ENCODE data around the gene TRDMT1.

TRDMT1 gene

DNA sequence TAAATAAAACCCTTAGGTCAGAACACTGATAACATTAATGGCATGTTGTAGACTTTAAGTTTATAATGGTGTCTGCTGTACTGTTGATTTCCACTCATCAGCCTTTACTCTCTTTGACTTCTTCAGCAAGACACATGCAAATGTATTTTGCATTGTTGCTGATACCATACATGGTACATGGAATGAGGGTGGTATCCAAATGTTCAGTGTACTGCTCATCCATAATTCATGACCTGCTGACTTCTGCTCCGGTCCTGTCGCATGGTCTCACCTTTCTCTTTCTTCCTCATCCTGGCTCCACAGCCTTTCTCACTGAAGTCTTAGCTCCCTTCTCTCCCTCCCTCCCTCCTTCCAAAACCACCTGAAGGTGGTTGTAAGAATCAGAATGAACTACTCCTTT is 67.2 kb downstream of the TRDMT1 start:
- TF ChIP-seq, protein P1, sequence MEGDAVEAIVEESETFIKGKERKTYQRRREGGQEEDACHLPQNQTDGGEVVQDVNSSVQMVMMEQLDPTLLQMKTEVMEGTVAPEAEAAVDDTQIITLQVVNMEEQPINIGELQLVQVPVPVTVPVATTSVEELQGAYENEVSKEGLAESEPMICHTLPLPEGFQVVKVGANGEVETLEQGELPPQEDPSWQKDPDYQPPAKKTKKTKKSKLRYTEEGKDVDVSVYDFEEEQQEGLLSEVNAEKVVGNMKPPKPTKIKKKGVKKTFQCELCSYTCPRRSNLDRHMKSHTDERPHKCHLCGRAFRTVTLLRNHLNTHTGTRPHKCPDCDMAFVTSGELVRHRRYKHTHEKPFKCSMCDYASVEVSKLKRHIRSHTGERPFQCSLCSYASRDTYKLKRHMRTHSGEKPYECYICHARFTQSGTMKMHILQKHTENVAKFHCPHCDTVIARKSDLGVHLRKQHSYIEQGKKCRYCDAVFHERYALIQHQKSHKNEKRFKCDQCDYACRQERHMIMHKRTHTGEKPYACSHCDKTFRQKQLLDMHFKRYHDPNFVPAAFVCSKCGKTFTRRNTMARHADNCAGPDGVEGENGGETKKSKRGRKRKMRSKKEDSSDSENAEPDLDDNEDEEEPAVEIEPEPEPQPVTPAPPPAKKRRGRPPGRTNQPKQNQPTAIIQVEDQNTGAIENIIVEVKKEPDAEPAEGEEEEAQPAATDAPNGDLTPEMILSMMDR (conservative IDR thresholded peaks at IDR 0.05; ENCODE audit: control insufficient read depth, insufficient read depth, low read depth, low read length): no peak
- H3K4me3 ChIP-seq (ENCODE audit: control insufficient read depth, low read depth, low read length): no peak overlapping the region
- DNase-seq (ENCODE audit: low read depth): no peak

DNA sequence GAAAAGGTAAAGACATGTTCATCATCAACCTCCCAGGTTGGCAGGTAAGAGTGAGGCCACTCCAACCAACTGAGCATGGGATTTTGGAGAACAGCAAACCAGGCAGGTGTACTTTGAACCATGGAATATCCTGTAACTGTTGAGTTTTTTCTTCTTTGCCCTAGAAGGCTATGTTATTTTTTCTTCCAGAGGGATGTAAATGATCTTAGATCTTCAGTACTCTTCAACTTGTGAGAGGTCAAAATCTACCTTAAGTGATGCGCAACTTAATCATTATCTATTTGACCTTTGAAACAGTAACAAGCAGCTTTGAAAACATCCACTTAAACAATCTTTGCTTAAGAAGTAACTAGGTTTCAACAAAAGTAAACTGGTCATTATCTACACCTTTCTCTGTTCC is 71.7 kb downstream of the TRDMT1 start, which contains the start of gene CUBN:
Gene CUBN (minus strand): TSS at position 71 of the 400 bp plus-strand sequence. CDS start 46 bp downstream, at position 25.
- no peak within 1 kb of the TSS for H3K4me3 ChIP-seq (ENCODE audit: control insufficient read depth, low read depth, low read length)
- DNase-seq (ENCODE audit: low read depth): no peak
- TF ChIP-seq, protein P1 (conservative IDR thresholded peaks at IDR 0.05; ENCODE audit: control insufficient read depth, insufficient read depth, low read depth, low read length): no peak

DNA sequence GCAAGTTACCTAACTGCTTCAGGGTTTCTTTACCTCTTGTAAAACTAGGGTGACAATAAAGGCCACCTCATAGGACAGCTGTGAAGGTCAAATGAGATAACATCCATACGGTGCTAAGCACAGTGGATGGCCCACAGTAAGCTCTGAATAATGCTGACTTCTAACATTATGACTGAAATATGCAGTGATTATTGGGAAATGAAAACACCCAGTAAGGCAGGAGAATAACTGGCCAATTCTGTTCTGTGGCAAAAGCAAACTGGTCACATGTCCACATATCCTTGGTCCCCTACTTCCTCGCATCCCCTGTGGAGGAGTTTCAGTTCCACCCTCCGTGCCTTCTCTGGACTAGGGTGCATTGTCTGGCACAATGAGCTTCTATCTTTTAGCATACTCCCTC is 73.2 kb downstream of the TRDMT1 start:
- no peak overlapping the region for H3K4me3 ChIP-seq (ENCODE audit: control insufficient read depth, low read depth, low read length)
- TF ChIP-seq, protein P1 (conservative IDR thresholded peaks at IDR 0.05; ENCODE audit: control insufficient read depth, insufficient read depth, low read depth, low read length): no peak
- no peak for DNase-seq (ENCODE audit: low read depth)

DNA sequence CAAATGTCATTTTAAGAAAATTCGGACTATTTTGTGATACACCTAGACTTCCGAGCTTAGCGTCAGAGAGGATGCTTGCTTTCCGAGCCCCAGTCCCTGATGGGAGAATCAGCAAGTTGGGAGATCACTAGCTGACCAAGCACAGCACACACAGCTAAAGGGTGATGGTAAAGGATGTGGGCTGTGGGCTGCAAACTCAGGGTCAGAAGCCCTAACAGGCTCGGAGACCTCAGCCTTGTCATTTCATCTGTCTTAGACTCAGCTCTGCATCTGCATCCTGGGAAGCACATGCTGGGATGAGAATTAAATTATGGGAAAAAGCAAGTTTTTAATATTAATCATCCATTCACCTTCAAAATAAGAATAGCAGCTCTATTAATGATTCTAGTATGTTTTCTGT is 75.1 kb downstream of the TRDMT1 start:
- TF ChIP-seq, protein P1 (conservative IDR thresholded peaks at IDR 0.05; ENCODE audit: control insufficient read depth, insufficient read depth, low read depth, low read length): no peak
- no peak for DNase-seq (ENCODE audit: low read depth)
- no peak overlapping the region for H3K4me3 ChIP-seq (ENCODE audit: control insufficient read depth, low read depth, low read length)

- no peak overlapping the region for H3K4me3 ChIP-seq (ENCODE audit: control insufficient read depth, low read depth, low read length)
- no peak for DNase-seq (ENCODE audit: low read depth)
- TF ChIP-seq, protein P1 (conservative IDR thresholded peaks at IDR 0.05; ENCODE audit: control insufficient read depth, insufficient read depth, low read depth, low read length): no peak
Observed at GRCh38 chr10:17125206-17125893, 76.1 kb downstream of the TRDMT1 start.

DNA sequence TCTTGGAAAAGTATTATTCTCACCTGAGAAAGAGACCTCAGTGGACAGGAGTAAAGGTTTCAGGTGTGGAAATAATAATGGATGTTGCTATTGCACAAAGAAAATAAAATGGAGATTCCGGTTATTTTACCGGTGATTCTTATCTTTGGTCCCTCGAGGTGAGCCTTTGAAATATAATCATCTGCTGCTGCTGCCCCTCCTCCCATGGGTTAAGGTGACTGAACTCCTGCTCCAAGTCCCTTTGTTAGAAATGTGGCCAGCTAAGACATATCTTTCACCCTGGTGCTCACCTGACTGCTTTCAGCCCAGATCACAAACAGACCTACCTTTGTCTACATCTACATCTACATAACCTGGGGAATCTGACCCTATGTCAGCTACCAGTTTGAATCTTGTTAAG is 77.5 kb downstream of the TRDMT1 start:
- TF ChIP-seq, protein P1 (conservative IDR thresholded peaks at IDR 0.05; ENCODE audit: control insufficient read depth, insufficient read depth, low read depth, low read length): no peak
- no peak for DNase-seq (ENCODE audit: low read depth)
- H3K4me3 ChIP-seq (ENCODE audit: control insufficient read depth, low read depth, low read length): no peak overlapping the region
